SK-N-MC (cell line): ENCODE results near the gene PCGF3.

Source experiments
- EZH2 ChIP-seq: fragments of 200-600 bp; sonication (generic); IDR thresholded peaks from one replicate; pipeline ENCODE4 v1.6.1; 2017; ENCODE audit warnings: antibody characterized with exemption
- POLR2AphosphoS5 ChIP-seq: IDR thresholded peaks from 2 replicates; pipeline ENCODE4 v1.6.1; 2012; ENCODE audit warnings: mild to moderate bottlenecking, low read depth, low read length, borderline replicate concordance

DNA sequence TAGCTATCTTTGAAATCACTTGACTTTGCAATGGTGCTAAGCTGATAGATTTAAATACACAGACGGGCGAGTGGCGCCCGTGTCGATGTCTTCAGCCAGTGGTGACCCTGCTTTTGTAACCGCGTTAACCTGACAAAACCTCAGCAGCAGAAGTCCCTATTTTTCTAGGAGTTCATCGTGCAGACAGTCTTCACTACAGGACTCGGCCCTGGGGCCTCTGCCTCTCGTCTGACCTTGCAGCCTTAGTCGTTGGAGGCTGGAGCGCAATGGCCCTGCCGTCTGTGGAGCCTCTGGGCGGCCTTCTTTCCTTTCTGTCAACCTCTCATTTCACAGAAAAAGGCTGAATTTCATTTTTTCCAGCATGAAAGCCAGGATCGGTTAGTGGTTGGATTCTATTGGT lies 62.4 kb downstream of the PCGF3 start:
- no peak for TF ChIP-seq EZH2
- no peak; the same call in 1 of the 2 replicates for TF ChIP-seq POLR2AphosphoS5
